H1 (cell line): ENCODE measurements around the gene SGK1. TPM values are rescaled to one million over a fixed set of nuclear protein-coding genes. Genes with fewer than 3 reads are reported as not detected.

Experiments
- CTCF ChIA-PET: fragments of 300-600 bp; sonication (Branson Sonifier 250); formaldehyde crosslinking; loops from one replicate; lab custom pipeline; 2021; ENCODE audit not compliant: partially characterized antibody; lab: Charles Lee
- POLR2A ChIA-PET: fragments of 300-600 bp; sonication (Branson Sonifier 250); formaldehyde crosslinking; loops from one replicate; lab custom pipeline; 2021; ENCODE audit warnings: inconsistent platforms; ENCODE audit not compliant: partially characterized antibody; lab: Charles Lee
- DNase-seq, 2 experiments: peaks; one replicate each; pipeline versions ENCODE4 v3.0.0 to v3.0.0-alpha.2; 2010 to 2022; ENCODE audit warnings: low spot score in 2 of 2, low read depth in 1 of 2, mixed read lengths in 1 of 2
- FAIRE-seq: peaks from 2 replicates; lab custom pipeline; 2011; peaks lifted over from hg19 to GRCh38; lab: Jason Lieb, UNC
- H2AFZ ChIP-seq: 2 replicates; pipeline ENCODE4 v1.8.1; 2012; ENCODE audit warnings: low read length, inconsistent platforms
- H2AK5ac ChIP-seq: 2 replicates; pipeline ENCODE4 v1.6.1; 2013; ENCODE audit warnings: low read depth, low read length
- H2BK120ac ChIP-seq: replicated peaks from 2 replicates; pipeline ENCODE3; 2013; ENCODE audit warnings: low read depth, low read length, inconsistent platforms
- H2BK12ac ChIP-seq: 2 replicates; pipeline ENCODE4 v1.6.1; 2013; ENCODE audit warnings: low read depth, low read length
- H2BK15ac ChIP-seq: 2 replicates; pipeline ENCODE4 v1.6.1; 2013; ENCODE audit warnings: low read length
- H2BK20ac ChIP-seq: 2 replicates; pipeline ENCODE4 v1.6.1; 2013; ENCODE audit warnings: low read length
- H2BK5ac ChIP-seq: 2 replicates; pipeline ENCODE4 v1.6.1; 2013; ENCODE audit warnings: low read depth, low read length
- H3K14ac ChIP-seq: 2 replicates; pipeline ENCODE4 v1.6.1; 2013; ENCODE audit warnings: inconsistent platforms; ENCODE audit not compliant: insufficient read length
- H3K18ac ChIP-seq: 2 replicates; pipeline ENCODE4 v1.6.1; 2013; ENCODE audit warnings: low read length; ENCODE audit errors: extremely low read depth
- H3K23ac ChIP-seq: 2 replicates; pipeline ENCODE4 v1.6.1; 2013; ENCODE audit warnings: inconsistent platforms; ENCODE audit not compliant: insufficient read length
- H3K23me2 ChIP-seq: 2 replicates; pipeline ENCODE4 v1.6.1; 2013; ENCODE audit warnings: low read depth, low read length
- H3K27ac ChIP-seq: 2 replicates; pipeline ENCODE4 v1.6.1; 2011; ENCODE audit warnings: low read depth, low read length, inconsistent platforms
- H3K27me3 ChIP-seq, 4 experiments: replicated peaks in 1 of 4; 1 replicate in 1 of 4; 2 replicates in 3 of 4; pipeline versions ENCODE4 v1.6.1 to v1.8.1; 2011 to 2013; ENCODE audit warnings: low read length in 3 of 4, mild to moderate bottlenecking in 3 of 4, inconsistent platforms in 2 of 4, mixed read lengths in 2 of 4, moderate library complexity in 1 of 4; ENCODE audit not compliant: control insufficient read depth in 3 of 4, insufficient read depth in 3 of 4; ENCODE audit errors: extremely low read depth in 1 of 4
- H3K36me3 ChIP-seq, 4 experiments: 2 replicates each; pipeline versions ENCODE4 v1.6.1 to v1.8.1; 2011 to 2013; ENCODE audit warnings: mild to moderate bottlenecking in 4 of 4, low read length in 3 of 4, moderate library complexity in 2 of 4, control low read depth in 1 of 4, inconsistent platforms in 1 of 4; ENCODE audit not compliant: insufficient read depth in 4 of 4, control insufficient read depth in 2 of 4
- H3K4ac ChIP-seq: replicated peaks from 2 replicates; pipeline ENCODE3; 2013; ENCODE audit warnings: low read length, low read depth, mixed read lengths, inconsistent platforms; ENCODE audit not compliant: insufficient read length
- H3K4me1 ChIP-seq, 4 experiments: replicated peaks in 1 of 4; 1 replicate in 1 of 4; 2 replicates in 3 of 4; pipeline versions ENCODE4 v1.6.1 to v1.8.1; 2011 to 2013; ENCODE audit warnings: low read length in 3 of 4, inconsistent platforms in 2 of 4, mixed read lengths in 1 of 4; ENCODE audit not compliant: insufficient read depth in 4 of 4, control insufficient read depth in 3 of 4
- H3K4me2 ChIP-seq, 2 experiments: 2 replicates each; pipeline versions ENCODE4 v1.6.1 to v1.8.1; 2011 to 2013; ENCODE audit warnings: low read depth in 2 of 2, low read length in 2 of 2, control low read depth in 1 of 2, inconsistent platforms in 1 of 2, mild to moderate bottlenecking in 1 of 2; ENCODE audit not compliant: insufficient read depth in 1 of 2
- H3K4me3 ChIP-seq, 4 experiments: fragments of 200-600, 300-600 bp in 1 of 4; sonication (generic), shearing (Covaris generic), sonication (Bioruptor Twin) in 1 of 4; 2 replicates each; pipeline versions ENCODE4 v1.5.1 to v1.8.1; 2011 to 2016; ENCODE audit warnings: low read length in 4 of 4, low read depth in 3 of 4, control low read depth in 2 of 4, inconsistent platforms in 2 of 4, mild to moderate bottlenecking in 2 of 4, mixed read lengths in 1 of 4, moderate library complexity in 1 of 4; ENCODE audit not compliant: insufficient read depth in 2 of 4; ENCODE audit errors: extremely low read depth in 1 of 4
- H3K56ac ChIP-seq: replicated peaks from 2 replicates; pipeline ENCODE3; 2013; ENCODE audit warnings: low read depth, mild to moderate bottlenecking, mixed read lengths, low read length, inconsistent platforms; ENCODE audit not compliant: insufficient read length
- H3K79me1 ChIP-seq: 2 replicates; pipeline ENCODE4 v1.6.1; 2013; ENCODE audit warnings: low read depth, low read length, control low read depth
- H3K79me2 ChIP-seq, 2 experiments: 2 replicates each; pipeline versions ENCODE4 v1.6.1 to v1.8.1; 2012 to 2013; ENCODE audit warnings: low read length in 2 of 2, mild to moderate bottlenecking in 2 of 2, inconsistent platforms in 1 of 2; ENCODE audit not compliant: insufficient read depth in 2 of 2, control insufficient read depth in 1 of 2
- H3K9ac ChIP-seq, 4 experiments: replicated peaks in 1 of 4; 1 replicate in 1 of 4; 2 replicates in 3 of 4; pipeline versions ENCODE4 v1.6.1 to v1.8.1; 2011 to 2013; ENCODE audit warnings: low read depth in 3 of 4, low read length in 3 of 4, control low read depth in 2 of 4, mild to moderate bottlenecking in 2 of 4, moderate library complexity in 2 of 4, inconsistent platforms in 1 of 4; ENCODE audit errors: extremely low read depth in 1 of 4
- H3K9me3 ChIP-seq, 2 experiments: 2 replicates each; pipeline versions ENCODE4 v1.6.1 to v1.8.1; 2012 to 2013; ENCODE audit warnings: mild to moderate bottlenecking in 2 of 2, moderate library complexity in 2 of 2, control low read depth in 1 of 2, inconsistent platforms in 1 of 2, low read depth in 1 of 2, low read length in 1 of 2, mixed read lengths in 1 of 2; ENCODE audit not compliant: insufficient read depth in 2 of 2
- H4K20me1 ChIP-seq, 2 experiments: replicated peaks in 1 of 2; 2 replicates each; pipeline versions ENCODE3 to v1.8.1; 2011 to 2013; ENCODE audit warnings: inconsistent platforms in 2 of 2, low read length in 2 of 2, mild to moderate bottlenecking in 1 of 2; ENCODE audit not compliant: insufficient read depth in 2 of 2, control insufficient read depth in 1 of 2
- H4K5ac ChIP-seq: 2 replicates; pipeline ENCODE4 v1.6.1; 2013; ENCODE audit warnings: low read length, low read depth, mixed read lengths, inconsistent platforms; ENCODE audit not compliant: insufficient read length
- H4K8ac ChIP-seq: 2 replicates; pipeline ENCODE4 v1.8.0; 2013; ENCODE audit warnings: mild to moderate bottlenecking, moderate library complexity, low read length, inconsistent platforms; ENCODE audit not compliant: insufficient read depth; ENCODE audit errors: extremely low read depth
- H4K91ac ChIP-seq: replicated peaks from 2 replicates; pipeline ENCODE3; 2013; ENCODE audit warnings: low read length, mixed read lengths, inconsistent platforms; ENCODE audit not compliant: insufficient read length
- KDM5A ChIP-seq: fragments of 200-600 bp; IDR thresholded peaks from 2 replicates; pipeline ENCODE4 v1.7.1; 2012; ENCODE audit warnings: mild to moderate bottlenecking, low read length, inconsistent platforms, mixed read lengths
- RAD21 ChIP-seq, 2 experiments: IDR thresholded peaks in 1 of 2; conservative IDR thresholded peaks in 1 of 2; 2 replicates each; pipeline ENCODE4 v1.6.1; 2011; ENCODE audit warnings: low read depth in 2 of 2, low read length in 2 of 2, improper control_type of control experiment in 1 of 2, inconsistent platforms in 1 of 2, mild to moderate bottlenecking in 1 of 2, moderate library complexity in 1 of 2
- SP4 ChIP-seq: IDR thresholded peaks from 2 replicates; pipeline ENCODE4 v1.6.1; 2012; ENCODE audit warnings: low read length, inconsistent platforms
- SRF ChIP-seq: IDR thresholded peaks from 2 replicates; pipeline ENCODE4 v1.6.1; 2011; ENCODE audit warnings: mild to moderate bottlenecking, low read depth, low read length, moderate library complexity
- TAF1 ChIP-seq: IDR thresholded peaks from 2 replicates; pipeline ENCODE4 v1.6.1; 2011; ENCODE audit warnings: mild to moderate bottlenecking, low read depth, low read length
- WGBS, 2 experiments: shearing (Covaris generic) in 1 of 2; methylation state at CpG; one replicate each; pipeline versions ENCODE4 v1.1.6 to v1.1.7; 2013 to 2015; ENCODE audit warnings: low lambda C conversion rate in 2 of 2, mixed read lengths in 2 of 2, inconsistent platforms in 1 of 2, low coverage in 1 of 2, missing lambda C conversion rate in 1 of 2; ENCODE audit not compliant: insufficient replicate concordance in 2 of 2, insufficient coverage in 1 of 2, insufficient read length in 1 of 2; ENCODE audit errors: extremely low coverage in 1 of 2, missing lambda C conversion rate in 1 of 2; 5-methylcytosine and 5-hydroxymethylcytosine counted together
- polyA plus RNA-seq, 7 experiments: library from polyadenylated mRNA; depleted of rRNA in 3 of 7; stranded (reverse) in 5 of 7; unstranded in 2 of 7; fragments of >200 nt in 5 of 7; fragments of 200-250 nt in 2 of 7; gene quantifications; 1 replicate in 5 of 7; 2 replicates in 1 of 7; 4 replicates in 1 of 7; pipeline versions ENCODE4 v1.2.1 to v1.2.3, GENCODE V29; 2011 to 2013; ENCODE audit warnings: missing spikeins in 2 of 7, mixed read lengths in 2 of 7
- total RNA-seq: library from RNA; stranded (reverse); fragmentation: NEBNext Ultra II Directional; extraction: Animal tissue kit (Norgen Biotek cat#: 25700); gene quantifications from 2 replicates; pipeline ENCODE4 v1.2.1, GENCODE V29; 2021
- TF ChIP-seq, protein P1 (sequence below), 3 experiments: IDR thresholded peaks; 1 replicate in 2 of 3; 2 replicates in 1 of 3; pipeline versions ENCODE4 v1.5.1 to v1.6.1; 2011; ENCODE audit warnings: low read length in 3 of 3, mild to moderate bottlenecking in 3 of 3, inconsistent platforms in 2 of 3, low read depth in 1 of 3, moderate library complexity in 1 of 3; ENCODE audit not compliant: insufficient read depth in 1 of 3; ENCODE audit errors: control extremely low read depth in 1 of 3

The SGK1 gene
- total and polyA plus RNA-seq, 2 of the 8 experiments (the other 6 are each of a cell fraction or from before 2014, with no cell fraction given): 14.5 to 18.4 TPM

DNA sequence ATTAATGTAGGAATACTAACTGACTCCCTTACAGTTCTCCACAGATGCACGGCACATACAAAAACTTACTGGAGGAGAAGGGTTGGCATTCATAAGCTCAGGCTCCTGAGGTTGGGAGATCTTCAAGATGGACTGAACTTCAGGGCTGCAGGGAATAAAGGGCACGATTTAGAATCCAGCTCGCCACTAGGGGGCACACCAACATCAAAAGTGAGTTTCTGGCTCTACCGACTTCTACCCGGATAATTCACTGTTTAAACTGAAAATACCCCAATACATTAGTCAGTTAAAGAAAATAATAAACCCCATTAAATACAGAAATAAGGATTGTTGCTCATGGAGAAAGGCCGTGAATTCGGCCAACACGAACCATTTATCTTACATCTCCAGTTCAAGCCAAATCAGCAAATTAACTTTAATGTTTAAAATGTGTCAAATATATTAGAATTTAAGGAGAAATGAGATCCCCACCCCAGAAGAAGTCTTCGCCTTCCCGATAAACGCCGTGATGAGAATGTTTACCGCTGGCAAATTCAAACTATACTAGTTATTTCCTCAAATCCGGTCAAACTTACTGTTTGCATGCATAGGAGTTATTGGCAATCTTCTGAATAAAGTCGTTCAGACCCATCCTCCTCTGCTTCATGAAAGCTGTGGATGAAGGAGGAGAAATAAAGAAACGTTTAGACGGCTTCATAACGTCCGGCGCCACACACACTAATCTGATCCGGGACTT, 143.8 kb downstream of the SGK1 start:
- Histone ChIP-seq H2AK5ac (no peak overlapping the region), H3K4me2 (peak overlapping the region; percentile 93 to 96), H3K18ac (no peak overlapping the region), H2BK120ac (no peak overlapping the region), H2BK5ac (no peak overlapping the region), H2BK20ac (no peak overlapping the region), H2BK12ac (no peak overlapping the region)
- CTCF ChIA-PET: interaction anchor here (0.5 to 1.6 kb wide), 26 partner anchors 10 to 767 kb away, joined by 3 to 25 read pairs (median 4); no protein-coding TSS in a partner anchor
- TF ChIP-seq KDM5A (0 out of 2 replicates have a peak, but pooled peaks have one; percentile 48), RAD21 (IDR thresholded peaks at IDR 0.05 in 1 of 2, conservative IDR thresholded peaks at IDR 0.05 in 1 of 2; ENCODE audit: low read depth in 2 of 2, low read length in 2 of 2) (peak; percentile 94), TAF1 (no peak), SRF (no peak), SP4 (0 out of 2 replicates have a peak, but pooled peaks have one; percentile 13)
- TF ChIP-seq, protein P1, sequence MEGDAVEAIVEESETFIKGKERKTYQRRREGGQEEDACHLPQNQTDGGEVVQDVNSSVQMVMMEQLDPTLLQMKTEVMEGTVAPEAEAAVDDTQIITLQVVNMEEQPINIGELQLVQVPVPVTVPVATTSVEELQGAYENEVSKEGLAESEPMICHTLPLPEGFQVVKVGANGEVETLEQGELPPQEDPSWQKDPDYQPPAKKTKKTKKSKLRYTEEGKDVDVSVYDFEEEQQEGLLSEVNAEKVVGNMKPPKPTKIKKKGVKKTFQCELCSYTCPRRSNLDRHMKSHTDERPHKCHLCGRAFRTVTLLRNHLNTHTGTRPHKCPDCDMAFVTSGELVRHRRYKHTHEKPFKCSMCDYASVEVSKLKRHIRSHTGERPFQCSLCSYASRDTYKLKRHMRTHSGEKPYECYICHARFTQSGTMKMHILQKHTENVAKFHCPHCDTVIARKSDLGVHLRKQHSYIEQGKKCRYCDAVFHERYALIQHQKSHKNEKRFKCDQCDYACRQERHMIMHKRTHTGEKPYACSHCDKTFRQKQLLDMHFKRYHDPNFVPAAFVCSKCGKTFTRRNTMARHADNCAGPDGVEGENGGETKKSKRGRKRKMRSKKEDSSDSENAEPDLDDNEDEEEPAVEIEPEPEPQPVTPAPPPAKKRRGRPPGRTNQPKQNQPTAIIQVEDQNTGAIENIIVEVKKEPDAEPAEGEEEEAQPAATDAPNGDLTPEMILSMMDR (IDR thresholded peaks at IDR 0.05; ENCODE audit: control extremely low read depth in 1 of 3, insufficient read depth in 1 of 3, low read depth in 1 of 3, low read length in 3 of 3): peak; percentile 59 to 84 (median 77)
- TF ChIP-seq, all 59 proteins: peak for 4
- Histone ChIP-seq H3K4ac (no peak overlapping the region), H3K14ac (no peak overlapping the region), H3K27ac (no peak overlapping the region), H3K9me3 (no peaks in the 10 kb centered on the region), H3K79me1 (no peaks in the 10 kb centered on the region), H3K23ac (no peak overlapping the region), H2BK15ac (no peak overlapping the region), H3K79me2 (no peaks in the 10 kb centered on the region), H3K4me1 (peaks cover 4 to 13% (median 8%) of the 10 kb centered on the region in 4 experiments; a peak in 6 of 7 replicates), H3K23me2 (peaks cover 14% of the 10 kb centered on the region; the same call in 1 of the 2 replicates), H4K5ac (no peak overlapping the region), H3K9ac (peak overlapping the region in 2 of 4 experiments; percentile 26 to 29; a peak in 3 of 7 replicates), H2AFZ (no peak overlapping the region), H3K56ac (no peak overlapping the region), H4K8ac (no peak overlapping the region), H3K27me3 (peaks cover 0 to 18% (median 12%) of the 10 kb centered on the region in 4 experiments; a peak in 6 of 7 replicates), H4K20me1 (no peaks in the 10 kb centered on the region), H4K91ac (no peak overlapping the region), H3K36me3 (peaks cover 9 to 33% (median 21%) of the 10 kb centered on the region in 4 experiments), H3K4me3 (peak overlapping the region; percentile 53 to 76 (median 67); a peak in 7 of 8 replicates)
- DNase-seq: peak in 1 of 2 experiments; percentile 95
- peak; percentile 66 for FAIRE-seq
- WGBS, 2 experiments: 1% methylated on average over 21 of the region's 21 CpGs; no CpG with 5 or more reads in 1 of the 2 experiments
- POLR2A ChIA-PET: interaction anchor here (0.5 to 1.5 kb wide), 21 partner anchors 8 to 653 kb away, joined by 3 to 9 read pairs (median 4); partner anchors contain the start of gene SGK1
